ENCODE results near the gene THSD7A. TPM values are rescaled to one million over a fixed set of nuclear protein-coding genes. Genes with fewer than 3 reads are reported as not detected.

The THSD7A gene
- total RNA-seq, 1 donor from 2014 or later, result 10.1 TPM

GRCh38 chr7:11366118-11366517 lies 465.9 kb downstream of the THSD7A start:
- TF ChIP-seq CTCF (IDR thresholded peaks at IDR 0.05), result no peak
- intact Hi-C loops (cut with DNase I), result no loop called here
- Histone ChIP-seq H3K4me3 (no peak overlapping the region), H3K9me3 (no peaks in the 10 kb centered on the region), H3K36me3 (no peaks in the 10 kb centered on the region), H3K27me3 (no peaks in the 10 kb centered on the region), H3K4me1 (no peaks in the 10 kb centered on the region), H3K27ac (no peak overlapping the region)
- DNase-seq (ENCODE audit: low spot score in 2 of 2), result no peak

GRCh38 chr7:11358637-11359036 lies 473.4 kb downstream of the THSD7A start:
- no peak for TF ChIP-seq CTCF (IDR thresholded peaks at IDR 0.05)
- Histone ChIP-seq H3K27ac (no peak overlapping the region), H3K4me3 (no peak overlapping the region), H3K27me3 (no peaks in the 10 kb centered on the region), H3K9me3 (no peaks in the 10 kb centered on the region), H3K36me3 (no peaks in the 10 kb centered on the region), H3K4me1 (no peaks in the 10 kb centered on the region)
- no peak for DNase-seq (ENCODE audit: low spot score in 2 of 2)
- intact Hi-C loops (cut with DNase I), result no loop called here

GRCh38 chr7:11355399-11356005 lies 476.5 kb downstream of the THSD7A start:
- DNase-seq (ENCODE audit: low spot score in 2 of 2), result no peak
- TF ChIP-seq CTCF (IDR thresholded peaks at IDR 0.05), result no peak
- intact Hi-C loops (cut with DNase I), result no loop called here
- no peak overlapping the region for H3K27ac ChIP-seq
- no peak overlapping the region for H3K4me3 ChIP-seq
- H3K27me3 ChIP-seq, result no peaks in the 10 kb centered on the region
- no peaks in the 10 kb centered on the region for H3K9me3 ChIP-seq
- H3K36me3 ChIP-seq, result no peaks in the 10 kb centered on the region
- no peaks in the 10 kb centered on the region for H3K4me1 ChIP-seq

GRCh38 chr7:11346302-11346701 lies 485.7 kb downstream of the THSD7A start:
- Histone ChIP-seq H3K27me3 (no peaks in the 10 kb centered on the region), H3K36me3 (no peaks in the 10 kb centered on the region), H3K4me3 (no peak overlapping the region), H3K27ac (no peak overlapping the region), H3K9me3 (no peaks in the 10 kb centered on the region), H3K4me1 (no peaks in the 10 kb centered on the region)
- TF ChIP-seq CTCF (IDR thresholded peaks at IDR 0.05), result no peak
- no peak for DNase-seq (ENCODE audit: low spot score in 2 of 2)
- intact Hi-C loops (cut with DNase I), result no loop called here

- Histone ChIP-seq H3K4me1 (no peaks in the 10 kb centered on the region), H3K9me3 (no peaks in the 10 kb centered on the region), H3K27ac (no peak overlapping the region), H3K27me3 (no peaks in the 10 kb centered on the region), H3K4me3 (no peak overlapping the region), H3K36me3 (no peaks in the 10 kb centered on the region)
- TF ChIP-seq CTCF (IDR thresholded peaks at IDR 0.05), result no peak
- intact Hi-C loops (cut with DNase I), result no loop called here
- no peak for DNase-seq (ENCODE audit: low spot score in 2 of 2)
Measured at GRCh38 chr7:11345621-11346020, 486.4 kb downstream of the THSD7A start.
